H1 (cell line): Measurements from ENCODE around the gene CHMP6.

Experiments
- CEBPB ChIP-seq: IDR thresholded peaks from 2 replicates; pipeline ENCODE4 v1.6.1; 2012; ENCODE audit warnings: low read depth, low read length
- CREB1 ChIP-seq: IDR thresholded peaks from 2 replicates; pipeline ENCODE4 v1.6.1; 2012; ENCODE audit warnings: inconsistent platforms
- EP300 ChIP-seq, 2 experiments: IDR thresholded peaks; 1 replicate in 1 of 2; 2 replicates in 1 of 2; pipeline ENCODE4 v1.6.1; 2011 to 2012; ENCODE audit warnings: low read depth in 2 of 2, low read length in 2 of 2, mild to moderate bottlenecking in 2 of 2, borderline replicate concordance in 1 of 2, inconsistent platforms in 1 of 2, moderate library complexity in 1 of 2
- HDAC2 ChIP-seq, 2 experiments: fragments of 300-600 bp in 1 of 2; sonication (generic) in 1 of 2; IDR thresholded peaks; 2 replicates each; pipeline ENCODE4 v1.6.1; 2011 to 2012; ENCODE audit warnings: low read depth in 2 of 2, low read length in 2 of 2, mild to moderate bottlenecking in 2 of 2, moderate library complexity in 2 of 2, borderline replicate concordance in 1 of 2, inconsistent platforms in 1 of 2
- MAFK ChIP-seq: IDR thresholded peaks from 2 replicates; pipeline ENCODE4 v1.6.1; 2012; ENCODE audit warnings: low read depth, mild to moderate bottlenecking, improper control_type of control experiment, low read length
- POLR2AphosphoS5 ChIP-seq: IDR thresholded peaks from 2 replicates; pipeline ENCODE4 v1.6.1; 2011; ENCODE audit warnings: low read depth, low read length
- RBBP5 ChIP-seq: IDR thresholded peaks from 2 replicates; pipeline ENCODE4 v1.7.1; 2012; ENCODE audit warnings: low read depth, mild to moderate bottlenecking, inconsistent platforms, low read length, moderate library complexity, borderline replicate concordance
- TF ChIP-seq, protein P1 (sequence below): IDR thresholded peaks from 2 replicates; pipeline ENCODE4 v1.6.1; 2012; ENCODE audit warnings: inconsistent platforms

DNA sequence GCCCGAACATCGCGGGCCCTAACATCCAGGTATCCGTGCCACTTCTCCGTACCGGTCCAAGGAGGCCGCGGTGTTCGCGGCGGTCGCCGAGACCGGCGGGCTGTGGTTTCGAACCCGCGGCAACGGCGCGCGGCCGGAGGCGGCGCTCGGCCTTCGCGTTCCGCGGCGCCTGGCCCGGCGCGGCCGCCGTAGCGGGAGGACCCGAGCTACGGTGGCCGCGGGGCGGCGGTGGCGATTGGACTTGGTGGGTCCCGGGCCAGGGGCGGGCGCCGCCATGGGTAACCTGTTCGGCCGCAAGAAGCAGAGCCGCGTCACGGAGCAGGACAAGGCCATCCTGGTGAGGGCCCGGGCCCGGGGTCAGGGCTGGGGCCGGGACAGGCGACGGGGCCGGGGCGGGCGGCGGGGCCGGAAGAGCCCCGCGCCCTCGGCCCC, at the start of gene CHMP6:
- TF ChIP-seq MAFK, result no peak
- peak; percentile 39; the same call in 1 of the 2 replicates for TF ChIP-seq CEBPB
- TF ChIP-seq EP300 (IDR thresholded peaks at IDR 0.05; ENCODE audit: borderline replicate concordance in 1 of 2, low read depth in 2 of 2, low read length in 2 of 2), result no peak
- TF ChIP-seq RBBP5, result 0 out of 2 replicates have a peak, but pooled peaks have one; percentile 23
- TF ChIP-seq, protein P1, sequence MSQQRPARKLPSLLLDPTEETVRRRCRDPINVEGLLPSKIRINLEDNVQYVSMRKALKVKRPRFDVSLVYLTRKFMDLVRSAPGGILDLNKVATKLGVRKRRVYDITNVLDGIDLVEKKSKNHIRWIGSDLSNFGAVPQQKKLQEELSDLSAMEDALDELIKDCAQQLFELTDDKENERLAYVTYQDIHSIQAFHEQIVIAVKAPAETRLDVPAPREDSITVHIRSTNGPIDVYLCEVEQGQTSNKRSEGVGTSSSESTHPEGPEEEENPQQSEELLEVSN, result no peak
- TF ChIP-seq CREB1, result 0 out of 2 replicates have a peak, but pooled peaks have one; percentile 11
- no peak for TF ChIP-seq HDAC2 (IDR thresholded peaks at IDR 0.05; ENCODE audit: borderline replicate concordance in 1 of 2, low read depth in 2 of 2, low read length in 2 of 2)
- TF ChIP-seq POLR2AphosphoS5, result no peak
